ENCODE measurements around the gene FCHO2.

The FCHO2 gene

DNA sequence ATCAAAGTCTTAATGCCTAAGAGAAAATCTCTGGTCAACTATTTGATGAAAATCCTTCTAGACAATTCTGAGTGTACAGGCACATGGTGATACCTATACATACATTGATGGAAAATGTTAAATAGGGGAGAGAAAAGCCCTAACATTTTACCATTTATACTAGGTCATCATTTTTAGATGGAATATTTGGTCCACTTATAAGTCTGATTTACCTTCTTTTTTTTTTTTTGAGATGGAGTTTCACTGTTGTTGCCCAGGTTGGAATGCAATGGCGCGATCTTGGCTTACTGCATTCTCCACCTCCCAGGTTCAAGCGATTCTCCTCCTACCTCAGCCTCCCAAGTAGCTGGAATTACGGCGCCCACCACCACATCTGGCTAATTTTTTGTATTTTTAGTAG, 81.7 kb downstream of the FCHO2 start:
- DNase-seq = no peak

DNA sequence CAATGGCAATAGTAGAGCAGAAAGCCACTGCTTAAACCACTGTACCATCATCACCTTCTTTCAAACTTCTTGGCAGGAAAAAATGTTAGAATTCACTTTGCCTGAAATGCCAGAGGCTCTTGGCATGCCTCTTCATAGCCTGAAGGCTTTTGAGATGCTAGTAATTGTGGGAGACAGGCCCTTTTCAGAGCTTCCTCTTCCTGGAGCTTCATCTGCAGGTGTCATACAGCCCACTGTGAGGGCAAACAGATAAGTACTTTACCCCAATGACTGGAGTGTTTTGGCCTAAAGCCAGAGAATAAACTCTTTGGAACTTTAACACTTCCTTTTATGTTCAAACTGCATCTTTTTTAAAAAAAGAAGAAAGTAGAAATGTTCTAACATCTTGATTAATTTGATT, 83.2 kb downstream of the FCHO2 start:
- DNase-seq = no peak

DNA sequence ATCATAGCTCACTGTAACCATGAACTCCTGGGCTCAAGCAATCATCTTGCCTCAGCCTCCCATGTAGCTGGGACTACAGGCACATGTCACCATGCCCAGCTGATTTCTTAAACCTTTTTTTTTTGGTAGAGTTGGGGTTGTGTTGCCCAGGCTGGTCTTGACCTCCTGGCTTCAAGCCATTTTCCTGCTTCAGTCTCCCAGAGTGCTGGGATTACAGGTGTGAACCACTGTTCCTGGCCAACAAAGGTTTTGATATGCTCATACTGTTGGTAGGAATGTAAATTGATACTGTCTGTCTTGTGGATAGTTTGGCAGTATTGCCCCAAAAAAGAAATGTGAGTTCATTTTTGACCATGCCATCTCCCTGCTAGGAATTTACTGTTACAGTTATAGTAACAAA, 87.2 kb downstream of the FCHO2 start:
- no peak for DNase-seq

DNA sequence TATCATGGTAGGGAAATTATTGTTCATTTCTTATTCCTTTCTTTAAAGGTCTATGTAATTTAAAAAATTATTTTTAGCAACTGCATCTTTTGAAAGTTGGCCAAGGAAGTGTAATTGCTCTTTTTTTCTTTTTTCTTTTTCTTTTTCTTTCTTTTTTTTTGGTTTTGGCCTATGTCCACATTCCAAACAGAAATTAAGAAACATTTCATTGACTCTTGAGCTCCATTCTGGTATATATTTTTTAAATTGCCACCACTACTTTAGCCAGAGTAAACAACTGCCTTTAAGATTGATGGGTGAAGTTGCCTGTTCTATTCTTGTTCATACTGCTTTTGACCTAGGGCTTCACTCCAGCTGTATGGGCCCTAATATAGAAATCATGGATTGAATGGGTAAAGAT, 88.7 kb downstream of the FCHO2 start:
- no peak for DNase-seq

DNA sequence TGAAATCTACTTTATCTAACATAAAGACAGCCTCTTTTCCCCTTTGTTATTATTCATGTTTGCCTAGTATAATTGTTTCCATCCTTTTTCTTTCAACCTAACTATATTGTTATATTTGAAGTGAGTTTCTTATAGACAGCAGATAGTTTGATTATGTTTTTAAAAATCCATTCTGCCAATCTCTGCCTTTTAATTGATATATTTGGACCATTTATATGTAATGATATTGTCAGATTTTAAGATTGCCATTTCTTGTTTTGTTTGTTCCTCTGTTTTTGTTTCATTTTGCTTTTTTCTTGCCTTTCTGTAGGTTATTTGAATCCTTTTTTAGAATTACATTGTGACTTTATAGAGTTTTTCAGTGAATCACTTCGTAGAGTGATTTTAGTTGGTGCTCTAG, 89.8 kb downstream of the FCHO2 start:
- no peak for DNase-seq

DNA sequence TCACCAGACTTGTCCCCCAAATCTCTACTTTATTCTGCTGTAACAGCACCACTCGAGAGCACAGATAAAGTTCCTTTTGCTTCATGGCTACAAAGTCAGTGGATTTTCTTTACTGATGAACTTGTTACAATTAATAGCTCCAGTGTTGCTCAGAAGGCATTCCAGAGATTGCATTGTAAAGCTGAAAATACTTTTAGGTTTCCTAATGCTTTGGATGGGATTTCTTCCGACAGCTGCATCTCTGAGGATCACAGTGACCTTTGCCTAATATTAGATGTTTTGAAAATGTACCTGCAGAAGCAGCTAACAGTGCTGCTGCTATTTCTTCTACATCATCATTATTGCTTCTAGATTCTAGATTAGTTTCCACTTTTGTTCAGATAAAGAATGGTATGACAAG, 105.8 kb downstream of the FCHO2 start:
- no peak for DNase-seq

DNA sequence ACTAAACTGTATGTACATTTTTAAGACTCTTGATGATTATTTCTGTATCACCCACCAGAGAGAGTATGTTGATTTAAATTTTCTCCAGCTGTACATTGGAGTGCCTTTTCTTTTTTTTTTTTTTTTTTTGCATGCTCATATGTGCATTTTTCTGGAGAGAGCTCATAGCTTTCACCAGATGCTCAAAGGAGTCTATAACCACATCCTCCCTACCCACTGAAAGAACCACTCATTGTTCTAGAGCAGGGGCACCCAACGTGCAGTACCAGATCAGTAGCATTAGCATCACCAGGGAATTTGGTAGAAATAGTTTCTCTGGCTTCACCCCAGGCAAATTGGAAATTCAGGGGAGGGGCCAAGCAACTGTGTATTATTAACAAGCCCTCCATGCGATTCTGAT, 110.6 kb downstream of the FCHO2 start:
- DNase-seq = no peak

DNA sequence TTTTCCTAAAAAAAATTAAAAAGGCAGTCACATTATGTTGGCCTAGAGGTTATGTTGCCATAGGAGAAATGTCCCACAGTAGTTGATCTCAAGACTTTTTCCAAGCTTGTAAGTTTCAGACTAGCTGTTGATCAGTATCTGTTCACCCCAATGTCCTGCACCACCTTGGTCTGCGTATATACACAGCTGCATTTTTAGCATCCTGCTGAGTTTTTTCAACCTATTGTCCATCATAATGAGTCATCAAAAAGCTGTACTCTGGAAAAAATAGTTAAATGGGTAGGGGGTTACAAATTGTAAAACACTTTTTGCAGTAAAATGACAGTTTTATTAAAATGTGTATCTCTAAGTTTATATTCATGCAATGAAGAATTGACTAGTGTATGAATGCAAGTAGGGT, 111.4 kb downstream of the FCHO2 start:
- DNase-seq = no peak

DNA sequence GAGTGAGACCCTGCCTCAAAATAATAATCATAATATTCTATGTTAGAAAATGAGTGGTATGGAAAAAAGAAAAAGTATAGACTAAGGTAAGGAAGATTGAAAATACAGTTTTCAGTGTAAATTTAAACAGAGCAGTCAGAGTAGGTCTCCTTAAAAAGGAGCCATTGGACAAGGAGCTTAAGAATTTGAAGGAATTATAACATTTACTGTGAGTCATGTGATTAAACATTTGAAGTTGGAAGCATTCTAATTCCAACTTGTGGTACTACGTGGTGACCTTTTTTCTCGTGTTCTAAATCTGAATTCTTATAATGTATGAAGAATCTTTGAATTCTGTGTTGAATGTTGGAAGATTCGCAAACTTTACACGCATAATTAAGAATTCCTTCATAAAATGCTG, 125.3 kb downstream of the FCHO2 start:
- no peak for DNase-seq

DNA sequence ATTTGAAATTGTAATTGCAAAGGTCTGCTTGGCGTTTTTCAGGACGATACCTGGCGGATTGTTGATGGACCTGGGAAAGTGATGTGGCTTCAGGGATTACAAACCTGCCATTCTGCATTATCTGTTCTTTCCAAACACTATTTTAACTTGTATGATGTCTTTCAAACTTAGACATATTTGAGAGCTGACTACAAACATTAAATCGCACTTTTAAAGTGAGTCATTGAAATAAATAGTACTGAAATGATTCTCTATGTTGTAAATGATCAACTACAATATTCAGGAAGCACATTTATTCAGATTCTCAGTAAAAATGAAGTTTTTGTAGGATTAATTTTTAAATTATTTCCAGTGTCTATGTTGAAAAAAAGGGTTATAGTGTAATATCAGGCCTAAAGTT, 132.2 kb downstream of the FCHO2 start:
- DNase-seq = no peak

DNA sequence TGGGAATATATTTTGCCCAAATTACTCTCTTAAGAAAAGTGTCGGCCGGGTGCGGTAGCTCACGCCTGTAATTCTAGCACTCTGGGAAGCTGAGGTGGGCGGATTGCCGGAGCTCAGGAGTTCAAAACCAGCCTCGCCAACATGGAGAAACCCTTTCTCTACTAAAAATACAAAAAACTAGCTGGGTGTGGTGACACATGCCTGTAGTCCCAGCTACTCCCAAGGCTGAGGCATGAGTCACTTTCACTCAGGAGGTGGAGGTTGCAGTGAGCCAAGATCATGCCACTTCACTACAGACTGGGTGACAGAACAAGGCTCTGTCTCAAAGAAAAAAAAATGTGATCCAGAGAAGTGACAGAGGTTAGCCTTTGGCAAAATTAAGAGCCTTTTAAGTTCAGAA, 138.1 kb downstream of the FCHO2 start:
- DNase-seq = no peak

DNA sequence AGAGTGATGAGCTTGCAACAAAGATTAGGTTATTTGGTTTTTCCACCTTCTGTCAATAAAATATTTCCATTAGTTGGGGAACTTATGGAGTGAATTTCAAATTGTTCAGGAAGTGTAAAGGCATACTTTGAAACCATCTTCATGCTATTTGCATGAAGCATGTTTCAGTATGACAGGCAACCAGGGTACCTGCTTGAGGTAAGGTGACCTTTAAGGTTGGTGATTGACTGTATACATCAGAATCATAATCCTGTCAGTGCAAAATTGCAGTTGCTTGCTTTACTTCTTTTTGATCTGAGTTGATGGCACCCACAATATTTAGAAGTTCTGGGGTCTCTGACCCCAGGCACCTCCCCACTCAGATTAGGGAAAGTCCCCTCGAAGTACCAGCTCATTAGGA, 138.6 kb downstream of the FCHO2 start:
- no peak for DNase-seq

DNA sequence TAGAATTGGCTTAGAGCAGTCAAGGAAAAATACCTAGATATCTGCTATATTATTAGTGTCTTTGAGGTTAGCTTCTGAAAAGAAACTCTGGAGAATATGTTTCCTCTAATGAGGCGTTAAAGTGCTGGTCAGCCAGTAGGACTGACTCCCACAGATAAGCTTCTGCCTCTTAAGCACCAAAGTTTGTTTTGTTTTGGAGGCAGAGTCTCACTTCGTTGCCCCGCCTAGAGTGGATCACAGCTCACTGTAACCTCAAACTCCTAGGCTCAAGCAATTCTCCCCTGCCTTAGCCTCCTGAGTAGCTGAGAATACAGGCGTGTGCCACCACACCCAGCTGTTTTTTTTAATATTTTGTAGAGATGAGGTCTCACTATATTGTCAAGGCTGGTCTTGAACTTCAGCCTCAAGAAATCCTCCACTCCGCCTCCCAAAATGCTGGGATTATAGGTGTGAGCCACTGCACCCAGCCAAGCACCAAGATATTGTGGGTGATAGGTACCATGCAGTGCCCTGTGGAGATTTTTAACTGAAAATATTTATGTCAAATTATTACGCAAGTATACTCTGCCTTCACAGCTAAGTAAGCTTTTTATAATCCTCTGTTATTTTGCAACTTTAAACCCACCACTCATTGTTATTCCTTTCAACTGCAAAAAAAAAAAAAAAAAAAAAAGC, 139.9 kb downstream of the FCHO2 start:
- DNase-seq = no peak

DNA sequence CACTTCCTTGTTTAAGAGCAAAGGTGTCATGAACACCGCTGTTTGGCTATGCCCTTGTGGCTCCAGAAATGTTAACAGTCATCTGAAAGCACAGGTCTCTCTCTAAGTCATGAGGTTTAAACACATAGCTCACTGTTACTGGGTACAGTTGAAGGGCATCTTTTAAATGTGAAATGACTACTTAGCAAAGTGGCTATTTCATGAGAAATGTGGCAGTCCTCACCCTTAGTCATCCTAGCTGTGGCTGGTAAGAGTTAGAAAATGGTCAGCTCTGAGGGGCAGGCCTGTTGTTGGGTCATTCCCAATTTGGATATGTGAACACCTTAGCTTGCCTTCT, 140.4 kb downstream of the FCHO2 start:
- no peak for DNase-seq

DNA sequence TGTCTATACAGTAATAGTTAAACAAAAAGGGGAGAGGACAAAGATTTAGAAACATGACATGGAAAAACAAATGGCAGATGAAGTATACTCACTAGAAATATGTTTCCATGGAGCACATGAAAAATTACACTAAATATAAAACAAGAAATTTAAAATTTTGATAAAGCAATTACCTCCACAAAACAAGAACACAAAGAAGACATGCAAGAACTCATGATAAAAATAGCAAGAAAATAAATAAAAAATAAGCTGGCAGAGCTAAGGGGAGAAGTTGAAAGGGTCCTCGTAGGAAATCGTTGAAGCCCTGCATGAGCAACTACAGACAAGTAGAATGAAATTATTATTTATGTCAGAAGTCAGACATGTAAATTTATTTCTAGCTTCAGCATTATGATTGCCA, 141.9 kb downstream of the FCHO2 start:
- no peak for DNase-seq

DNA sequence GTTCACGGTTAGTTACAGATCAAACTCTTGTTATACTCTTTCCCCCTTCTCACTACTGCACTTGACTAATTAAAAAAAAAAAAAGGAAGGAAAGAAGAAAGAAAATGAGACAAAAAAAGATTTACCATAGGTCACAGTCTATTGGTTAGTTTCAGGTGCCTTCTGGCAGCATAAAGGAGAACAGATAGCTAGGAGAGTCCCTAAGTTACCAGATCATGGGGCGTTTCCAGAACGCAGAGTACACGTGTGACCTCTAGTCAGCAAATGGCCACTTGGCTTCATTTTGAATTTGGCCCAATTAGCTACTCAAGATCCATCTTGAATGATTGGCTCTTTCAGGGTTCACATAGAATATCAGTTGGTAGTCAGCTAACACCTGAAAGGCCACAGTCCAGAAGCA, 144.3 kb downstream of the FCHO2 start:
- DNase-seq = no peak

DNA sequence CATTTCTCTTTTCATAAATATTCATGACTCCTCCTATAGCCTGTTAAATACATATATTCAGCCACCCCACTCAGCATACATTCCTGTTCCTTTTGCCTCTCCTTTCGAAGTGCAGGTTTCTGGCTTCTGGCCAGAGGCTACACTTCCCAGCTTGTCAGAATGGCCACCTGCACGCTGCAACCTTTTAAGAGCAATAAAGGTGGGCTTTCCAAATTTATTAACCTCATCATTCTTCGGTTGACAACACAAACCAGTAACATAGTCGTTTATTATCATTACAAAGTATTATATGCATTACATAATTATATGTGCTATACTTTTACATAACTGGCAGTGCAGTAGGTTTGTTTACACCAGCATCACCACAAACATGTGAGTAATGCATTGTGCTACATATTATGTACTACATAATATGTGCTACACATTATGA, 148.0 kb downstream of the FCHO2 start:
- no peak for DNase-seq

DNA sequence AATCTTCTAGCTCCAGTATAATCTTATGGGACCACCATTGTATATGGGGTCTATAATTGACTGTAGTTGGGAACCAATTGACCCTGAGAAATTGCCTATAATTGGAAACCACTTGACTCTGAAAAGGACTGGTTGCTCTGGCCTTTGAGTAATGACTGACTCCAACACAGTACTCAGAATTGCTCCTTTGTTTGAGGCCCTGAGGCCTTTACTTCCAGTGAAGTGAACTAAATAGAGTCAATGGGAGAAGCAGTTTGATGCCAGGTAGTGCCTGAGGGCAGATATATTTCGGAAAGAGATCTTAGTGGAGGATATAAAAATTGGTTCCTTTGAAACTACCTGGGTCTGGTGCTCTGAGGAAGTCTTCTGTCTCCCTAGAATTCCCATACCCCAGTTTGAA, 148.5 kb downstream of the FCHO2 start:
- no peak for DNase-seq

DNA sequence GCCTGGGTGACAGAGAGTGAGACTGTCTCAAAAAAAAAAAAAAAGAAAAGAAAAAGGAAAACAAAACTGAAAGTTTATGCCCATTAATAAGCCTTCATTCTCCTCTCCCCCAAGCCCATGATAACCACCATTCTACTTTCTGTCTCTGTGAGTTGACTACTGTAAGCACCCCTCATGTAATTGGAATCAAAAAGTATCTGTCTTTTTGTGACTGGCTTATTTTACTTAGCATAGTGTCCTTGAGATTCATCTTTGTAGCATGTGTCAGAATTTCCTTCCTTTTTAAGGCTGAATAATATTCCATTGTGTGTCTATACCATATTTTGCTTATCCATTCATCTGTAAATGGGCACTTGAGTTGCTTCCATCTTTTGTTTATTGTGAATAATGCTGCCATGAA, 150.5 kb downstream of the FCHO2 start:
- DNase-seq = no peak

DNA sequence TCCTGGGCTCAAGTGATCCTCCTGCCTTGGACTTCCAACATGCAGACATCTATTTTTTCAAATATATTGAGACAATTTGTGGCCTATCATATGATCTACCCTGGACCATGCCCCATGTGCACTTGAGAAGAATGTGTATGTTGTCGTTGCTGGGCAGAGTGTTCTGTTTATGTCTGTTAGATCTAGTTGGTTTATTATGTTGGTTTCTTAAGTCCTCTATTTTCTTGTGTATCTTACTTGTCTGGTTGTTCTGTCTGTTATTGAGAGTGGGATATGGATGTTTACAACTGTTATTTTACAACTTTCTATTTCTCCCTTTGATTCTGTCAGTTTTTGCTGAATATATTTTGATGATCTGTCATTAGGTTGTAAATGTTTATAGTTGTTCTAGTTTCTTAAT, 154.3 kb downstream of the FCHO2 start:
- DNase-seq = no peak

DNA sequence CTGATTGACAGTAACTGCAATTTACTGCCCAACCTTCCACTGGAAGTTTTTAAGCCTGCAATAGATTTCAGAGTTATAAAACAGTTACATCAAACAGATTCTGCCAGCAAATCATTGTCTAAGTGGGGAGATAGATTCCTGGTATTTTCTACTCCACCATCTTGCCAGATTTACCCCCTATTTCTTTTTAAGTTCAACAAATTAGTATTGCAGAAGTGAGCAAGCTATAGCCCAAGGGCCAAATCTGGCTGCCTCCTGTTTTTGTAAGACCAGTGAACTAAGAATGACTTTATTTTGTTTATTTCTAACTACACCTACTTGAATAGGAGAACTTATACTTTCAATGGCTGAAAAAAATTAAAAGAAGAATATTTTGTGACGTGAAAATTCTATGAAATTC, 155.7 kb downstream of the FCHO2 start:
- DNase-seq = no peak

DNA sequence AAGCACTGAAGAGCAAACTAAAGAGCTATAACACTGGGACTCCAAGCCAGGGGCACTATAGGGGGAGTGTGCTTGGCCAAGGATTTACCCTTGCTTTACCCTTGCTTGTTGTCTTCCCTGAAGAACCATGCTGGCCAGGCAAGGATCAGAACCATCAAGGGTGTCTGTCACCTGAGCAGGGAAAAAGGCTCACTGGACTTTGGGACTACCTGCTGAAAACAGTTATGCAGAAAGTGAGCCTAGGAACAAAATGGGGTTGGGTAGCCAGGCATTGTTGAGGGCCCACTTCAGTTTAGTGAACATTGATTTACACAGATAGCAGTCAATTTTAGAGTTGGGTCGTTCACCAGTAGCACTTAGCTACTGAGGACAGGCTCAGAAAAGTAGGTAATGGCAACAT, 156.5 kb downstream of the FCHO2 start:
- no peak for DNase-seq

DNA sequence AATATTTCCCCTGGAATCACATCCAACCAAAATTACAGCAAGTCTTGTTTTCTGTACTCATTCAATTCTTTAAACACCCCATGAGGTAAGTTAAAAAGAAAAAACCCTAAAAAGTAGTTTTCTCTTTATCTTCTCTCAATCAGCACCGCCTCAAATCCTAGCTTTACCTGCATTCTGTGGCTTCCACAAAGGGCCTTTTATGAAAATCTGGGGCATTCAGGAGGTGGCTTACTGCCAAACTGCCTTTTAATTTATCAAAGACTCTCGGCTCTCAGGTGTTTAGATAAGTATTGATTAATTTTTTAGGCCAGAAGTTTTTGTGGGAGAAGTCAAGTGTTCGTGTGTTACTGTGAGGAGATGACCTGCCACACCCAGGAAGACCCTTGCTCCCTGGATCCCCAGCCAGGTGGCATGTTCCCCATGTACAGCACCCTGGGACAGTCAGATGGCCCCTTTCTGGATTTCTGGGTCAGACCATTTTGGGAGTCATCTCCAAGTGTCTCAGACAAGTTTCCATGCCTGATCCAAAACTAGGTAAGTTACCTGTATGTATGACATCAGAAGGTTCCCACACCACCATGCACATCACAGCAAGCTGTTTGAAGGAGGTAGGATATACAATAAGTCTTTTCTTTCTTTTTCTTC, 158.3 kb downstream of the FCHO2 start:
- no peak for DNase-seq

DNA sequence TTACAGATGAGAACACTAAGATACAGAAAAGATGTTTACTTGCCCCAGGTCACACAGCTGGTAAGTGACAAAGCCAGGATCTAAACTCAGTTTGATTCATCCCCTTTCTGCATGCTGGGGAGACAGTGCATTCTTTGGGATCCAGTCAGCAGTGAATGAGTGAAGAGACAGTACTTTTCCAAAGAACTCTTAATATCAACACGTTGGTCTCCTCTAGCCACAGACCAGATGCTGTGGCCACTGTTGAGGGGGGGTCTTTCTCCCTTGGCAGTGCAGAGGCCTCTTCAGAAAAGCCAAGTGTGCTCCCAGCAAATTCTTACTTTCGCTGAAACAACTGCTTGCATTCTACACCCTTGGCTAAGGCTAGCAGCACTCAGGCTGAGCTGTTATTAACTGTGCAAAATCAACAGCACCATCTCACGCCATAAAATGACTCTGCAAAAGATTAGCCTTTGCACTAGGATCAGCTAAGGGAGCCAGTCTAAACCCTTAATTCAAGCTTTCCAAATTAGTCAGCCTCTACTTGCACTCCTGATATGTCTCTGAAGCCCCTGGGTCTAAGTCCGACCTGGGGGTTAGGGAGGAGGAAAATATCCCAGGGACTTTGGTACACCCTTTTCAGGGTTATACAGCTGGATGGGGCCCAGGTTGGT, 159.7 kb downstream of the FCHO2 start:
- DNase-seq = no peak

DNA sequence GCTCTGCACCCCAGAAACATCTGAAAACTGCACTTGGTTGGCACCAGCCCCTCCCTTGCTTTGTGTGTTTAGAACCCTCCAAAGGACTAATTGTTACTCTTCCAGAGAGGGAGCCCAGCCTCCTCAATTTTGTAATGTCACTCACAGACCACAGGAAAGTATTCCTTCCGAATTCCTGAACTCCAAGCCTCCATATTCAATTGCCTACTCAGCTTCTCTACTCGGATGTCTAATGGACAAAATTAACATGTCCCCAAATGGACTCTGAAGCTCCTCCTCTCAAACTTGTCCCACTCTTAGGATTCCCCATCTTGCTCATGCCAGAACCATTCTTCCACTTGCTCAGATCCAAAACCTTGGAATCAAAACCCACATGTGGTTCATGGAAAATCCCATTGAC, 160.7 kb downstream of the FCHO2 start:
- DNase-seq = no peak
